Inflammatory macrophage treated with lipopolysaccharide for 4 hours (primary cell): ENCODE measurements around the gene SLC29A3.

Source experiments
- DNase-seq: peaks from one replicate; pipeline ENCODE4 v3.0.0-alpha.2; 2020

SLC29A3 gene

GRCh38 chr10:71324743-71325142, 5.7 kb downstream of the SLC29A3 start:
- no peak for DNase-seq

GRCh38 chr10:71325267-71325666, 6.2 kb downstream of the SLC29A3 start:
- no peak for DNase-seq

- no peak for DNase-seq
These were observed 7.4 kb downstream of the SLC29A3 start for GRCh38 chr10:71326464-71326881.

- DNase-seq = no peak
These were observed 11.8 kb downstream of the SLC29A3 start for GRCh38 chr10:71330789-71331404.

GRCh38 chr10:71331736-71332135, 12.7 kb downstream of the SLC29A3 start:
- no peak for DNase-seq

- DNase-seq = no peak
These were observed 13.4 kb downstream of the SLC29A3 start for GRCh38 chr10:71332466-71332865.

- DNase-seq = peak; percentile 91
These were observed 14.2 kb downstream of the SLC29A3 start for GRCh38 chr10:71333129-71333887.

GRCh38 chr10:71334221-71334791, 15.2 kb downstream of the SLC29A3 start:
- no peak for DNase-seq

GRCh38 chr10:71335173-71335708, 16.2 kb downstream of the SLC29A3 start:
- no peak for DNase-seq

- no peak for DNase-seq
These were observed 17.6 kb downstream of the SLC29A3 start for GRCh38 chr10:71336632-71337031.

- DNase-seq = no peak
These were observed 18.2 kb downstream of the SLC29A3 start for GRCh38 chr10:71337219-71337701.

GRCh38 chr10:71338728-71339495, 19.9 kb downstream of the SLC29A3 start:
- DNase-seq = no peak

GRCh38 chr10:71339796-71340589, 20.9 kb downstream of the SLC29A3 start:
- no peak for DNase-seq

GRCh38 chr10:71342573-71343391, 23.7 kb downstream of the SLC29A3 start:
- no peak for DNase-seq

GRCh38 chr10:71343392-71343773, 24.3 kb downstream of the SLC29A3 start:
- peak; percentile 94 for DNase-seq

- DNase-seq = no peak
These were observed 25.3 kb downstream of the SLC29A3 start for GRCh38 chr10:71344154-71344925.

GRCh38 chr10:71344993-71345480, 26.0 kb downstream of the SLC29A3 start:
- peak; percentile 89 for DNase-seq

- DNase-seq = no peak
These were observed 26.6 kb downstream of the SLC29A3 start for GRCh38 chr10:71345694-71346093.

GRCh38 chr10:71346731-71347130, 27.7 kb downstream of the SLC29A3 start:
- no peak for DNase-seq
